Ascending aorta (tissue), 2 donors: Measurements from ENCODE around the gene COQ3. TPM values are rescaled to one million over a fixed set of nuclear protein-coding genes. Genes with fewer than 3 reads are reported as not detected.

Experiments
- DNase-seq, 2 donors: peaks; one replicate each; pipeline ENCODE4 v3.0.0-alpha.2; 2019; ENCODE audit warnings: low spot score in 2 of 2
- H3K27ac ChIP-seq, 2 donors: fragments of 200-600 bp; sonication (generic); one replicate each; pipeline ENCODE4 v1.5.1; 2016 to 2017; ENCODE audit warnings: mild to moderate bottlenecking in 1 of 2
- H3K27me3 ChIP-seq: fragments of 200-600 bp; sonication (generic); one replicate; pipeline ENCODE4 v1.5.1; 2017
- H3K36me3 ChIP-seq, 2 donors: fragments of 200-600 bp; sonication (generic); one replicate each; pipeline ENCODE4 v1.5.1; 2016
- H3K4me1 ChIP-seq, 2 donors: fragments of 200-600 bp; sonication (generic); one replicate each; pipeline ENCODE4 v1.5.1; 2016 to 2017; ENCODE audit warnings: mild to moderate bottlenecking in 1 of 2
- H3K4me3 ChIP-seq, 2 donors: fragments of 200-600 bp; sonication (generic); one replicate each; pipeline ENCODE4 v1.5.1; 2016 to 2017; ENCODE audit warnings: mild to moderate bottlenecking in 1 of 2
- H3K9me3 ChIP-seq, 2 donors: fragments of 200-600 bp; sonication (generic); one replicate each; pipeline ENCODE4 v1.5.1; 2016
- intact Hi-C: fragments of 100-400 bp; cut with DNase I; formaldehyde crosslinking; loops from one replicate; pipeline ENCODE4 v1.15.1; 2023
- total RNA-seq: library from RNA; depleted of rRNA; stranded (reverse); fragments of >200 nt; gene quantifications from one replicate; pipeline ENCODE4 v1.1.0, GENCODE V29; 2016
- TF ChIP-seq, protein P1 (sequence below), 3 experiments: fragments of 200-600 bp in 2 of 3; fragments of 450-650 bp in 1 of 3; sonication (generic) in 2 of 3; IDR thresholded peaks; one replicate each; pipeline ENCODE4 v1.5.1; 2016 to 2019; ENCODE audit warnings: antibody characterized with exemption in 3 of 3, mild to moderate bottlenecking in 1 of 3, moderate library complexity in 1 of 3

The COQ3 gene, protein sequence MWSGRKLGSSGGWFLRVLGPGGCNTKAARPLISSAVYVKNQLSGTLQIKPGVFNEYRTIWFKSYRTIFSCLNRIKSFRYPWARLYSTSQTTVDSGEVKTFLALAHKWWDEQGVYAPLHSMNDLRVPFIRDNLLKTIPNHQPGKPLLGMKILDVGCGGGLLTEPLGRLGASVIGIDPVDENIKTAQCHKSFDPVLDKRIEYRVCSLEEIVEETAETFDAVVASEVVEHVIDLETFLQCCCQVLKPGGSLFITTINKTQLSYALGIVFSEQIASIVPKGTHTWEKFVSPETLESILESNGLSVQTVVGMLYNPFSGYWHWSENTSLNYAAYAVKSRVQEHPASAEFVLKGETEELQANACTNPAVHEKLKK
- 1.7 TPM for total RNA-seq

DNA sequence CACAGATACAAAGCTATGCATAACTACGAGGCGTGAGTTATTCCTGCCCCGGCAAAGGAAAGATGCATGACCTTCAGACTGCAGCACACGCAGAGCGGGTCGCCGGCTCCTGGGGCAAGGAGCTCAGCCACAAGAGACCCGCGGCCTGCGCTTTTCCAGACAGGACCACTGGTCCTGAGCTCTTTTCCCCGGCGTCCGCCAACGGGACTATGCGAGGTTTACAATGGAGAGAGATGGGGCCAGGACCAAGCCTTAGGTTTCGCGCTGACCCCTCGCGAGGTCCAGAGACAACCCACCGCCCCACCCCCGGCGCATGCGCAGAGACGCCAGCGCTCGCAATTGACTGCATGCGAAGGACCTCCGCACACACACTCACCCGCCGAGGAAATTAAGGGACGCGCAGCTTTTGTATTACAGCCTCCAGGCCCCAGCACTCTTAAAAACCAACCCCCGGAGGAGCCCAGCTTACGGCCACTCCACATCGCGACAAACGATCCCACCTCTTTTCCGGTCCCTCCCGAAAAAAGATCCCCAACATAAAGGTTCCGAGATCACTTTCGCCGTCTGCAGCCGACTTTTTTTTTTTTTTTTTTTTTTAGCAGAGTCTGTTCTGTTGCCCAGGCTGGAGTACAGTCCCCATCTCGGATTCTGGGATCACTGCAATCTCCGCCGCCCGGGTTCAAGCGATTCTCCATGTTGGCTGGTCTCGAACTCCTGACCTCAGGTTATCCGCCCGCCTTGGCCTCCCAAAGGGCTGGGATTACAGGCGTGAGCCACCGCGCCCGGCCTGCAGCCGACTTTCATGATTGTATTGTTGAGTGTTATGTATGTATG is at the start of gene COQ3:
TSS of gene COQ3 (minus strand) at position 498 of the 834 bp plus-strand sequence. CDS start at position 482, 16 bp downstream.
- DNase-seq = peak in 1 of 2 donors; percentile 79
- no peaks in the 10 kb centered on the region for H3K27me3 ChIP-seq
- intact Hi-C loops = loop anchor here (5.0 kb wide), 3 partner anchors 33 to 62 kb away; partner anchors contain the start of gene PNISR
- H3K9me3 ChIP-seq = no peaks in the 10 kb centered on the region
- H3K4me1 ChIP-seq = no peaks in the 10 kb centered on the region
- H3K36me3 ChIP-seq = peaks cover under 1 to 5% of the 10 kb centered on the region in 2 donors
- peak within 1 kb of the TSS; percentile 82 to 92 for H3K27ac ChIP-seq
- TF ChIP-seq, protein P1, sequence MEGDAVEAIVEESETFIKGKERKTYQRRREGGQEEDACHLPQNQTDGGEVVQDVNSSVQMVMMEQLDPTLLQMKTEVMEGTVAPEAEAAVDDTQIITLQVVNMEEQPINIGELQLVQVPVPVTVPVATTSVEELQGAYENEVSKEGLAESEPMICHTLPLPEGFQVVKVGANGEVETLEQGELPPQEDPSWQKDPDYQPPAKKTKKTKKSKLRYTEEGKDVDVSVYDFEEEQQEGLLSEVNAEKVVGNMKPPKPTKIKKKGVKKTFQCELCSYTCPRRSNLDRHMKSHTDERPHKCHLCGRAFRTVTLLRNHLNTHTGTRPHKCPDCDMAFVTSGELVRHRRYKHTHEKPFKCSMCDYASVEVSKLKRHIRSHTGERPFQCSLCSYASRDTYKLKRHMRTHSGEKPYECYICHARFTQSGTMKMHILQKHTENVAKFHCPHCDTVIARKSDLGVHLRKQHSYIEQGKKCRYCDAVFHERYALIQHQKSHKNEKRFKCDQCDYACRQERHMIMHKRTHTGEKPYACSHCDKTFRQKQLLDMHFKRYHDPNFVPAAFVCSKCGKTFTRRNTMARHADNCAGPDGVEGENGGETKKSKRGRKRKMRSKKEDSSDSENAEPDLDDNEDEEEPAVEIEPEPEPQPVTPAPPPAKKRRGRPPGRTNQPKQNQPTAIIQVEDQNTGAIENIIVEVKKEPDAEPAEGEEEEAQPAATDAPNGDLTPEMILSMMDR (IDR thresholded peaks at IDR 0.05) = no peak
- H3K4me3 ChIP-seq = peak within 1 kb of the TSS; percentile 76 to 98

DNA sequence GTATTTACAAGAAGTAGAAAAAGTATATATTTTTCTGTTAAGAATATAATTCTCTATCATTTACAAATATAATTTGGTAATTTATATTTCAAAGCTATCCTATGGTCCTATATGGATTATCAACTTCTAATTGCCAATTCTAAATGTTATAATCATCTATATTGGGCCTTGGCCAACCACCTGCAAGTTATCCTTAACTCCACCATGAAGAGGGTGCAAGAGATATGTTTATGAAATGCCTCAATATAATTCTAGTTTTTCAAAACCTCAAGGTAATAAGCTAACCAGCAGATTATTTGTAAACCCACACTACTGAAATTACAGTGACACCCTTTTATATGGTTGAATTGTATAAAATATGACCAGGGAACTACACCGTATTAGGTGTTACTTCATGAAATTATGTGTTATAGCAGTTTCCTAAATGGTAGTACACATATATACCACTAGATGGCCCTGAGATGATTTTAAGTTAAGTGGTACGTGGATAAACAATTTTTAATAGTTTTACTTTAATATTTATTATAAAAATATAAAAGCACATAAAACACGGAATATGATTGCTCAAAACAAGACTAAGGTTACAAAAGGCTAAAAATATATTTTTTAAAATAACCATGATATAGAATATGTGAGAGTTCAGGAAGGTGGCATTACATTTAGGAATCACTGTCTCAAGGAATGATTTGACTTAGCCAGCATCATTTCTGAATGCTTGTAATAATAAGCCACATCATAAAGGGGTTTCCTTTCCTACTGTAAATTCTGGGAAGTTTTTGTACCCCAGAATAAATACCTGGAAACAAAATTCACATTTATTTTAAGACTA is 40.9 kb upstream of the COQ3 start:
- peaks cover 0 to 5% of the 10 kb centered on the region in 2 donors for H3K36me3 ChIP-seq
- H3K27me3 ChIP-seq = no peaks in the 10 kb centered on the region
- no peak overlapping the region for H3K27ac ChIP-seq
- TF ChIP-seq, protein P1 (IDR thresholded peaks at IDR 0.05) = peak; percentile 18 to 65 (median 63)
- no peaks in the 10 kb centered on the region for H3K4me1 ChIP-seq
- no peaks in the 10 kb centered on the region for H3K9me3 ChIP-seq
- DNase-seq = no peak
- intact Hi-C loops = no loop called here
- H3K4me3 ChIP-seq = no peak overlapping the region

DNA sequence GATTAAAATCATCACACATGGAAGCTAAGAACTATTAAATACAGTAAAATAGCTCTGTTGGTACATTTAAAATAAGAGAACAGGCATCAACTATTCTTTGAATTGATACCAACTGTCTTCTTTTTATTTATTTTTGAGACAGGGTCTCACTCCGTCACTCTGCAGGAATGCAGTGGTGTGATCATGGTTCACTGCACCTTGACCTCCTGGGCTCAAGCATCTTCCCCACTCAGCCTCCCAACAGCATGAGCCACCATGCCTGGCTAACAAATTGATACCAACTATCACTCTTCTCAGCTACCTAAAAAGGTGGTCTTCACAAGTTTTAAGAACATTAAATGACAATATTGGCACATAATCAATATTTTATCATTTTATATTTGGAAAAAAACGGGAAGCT is 38.9 kb upstream of the COQ3 start:
- Histone ChIP-seq H3K27me3 (no peaks in the 10 kb centered on the region), H3K36me3 (peaks cover 0 to 5% of the 10 kb centered on the region in 2 donors), H3K4me3 (no peak overlapping the region), H3K9me3 (no peaks in the 10 kb centered on the region), H3K27ac (no peak overlapping the region), H3K4me1 (no peaks in the 10 kb centered on the region)
- intact Hi-C loops = no loop called here
- TF ChIP-seq, protein P1 (IDR thresholded peaks at IDR 0.05) = no peak
- no peak for DNase-seq

DNA sequence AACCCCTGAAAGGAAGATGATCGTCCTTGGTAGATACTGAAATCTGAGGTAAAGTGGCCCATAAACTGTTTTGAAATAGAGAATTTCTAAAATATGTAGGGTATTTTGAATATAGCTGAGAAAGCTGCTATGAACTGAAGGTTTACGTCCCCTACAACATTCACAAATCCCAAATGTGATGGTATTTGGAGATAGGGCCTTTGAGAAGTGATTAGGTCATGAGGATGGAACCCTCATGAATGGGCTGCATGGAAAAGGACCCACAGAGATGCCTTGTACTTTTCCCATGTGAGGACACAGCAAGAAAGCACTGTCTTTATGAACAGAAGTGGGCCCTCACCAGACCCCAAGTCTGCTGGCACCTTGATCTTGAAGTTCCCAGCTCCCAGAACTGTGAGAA is 37.9 kb upstream of the COQ3 start:
- TF ChIP-seq, protein P1 (IDR thresholded peaks at IDR 0.05) = no peak
- Histone ChIP-seq H3K4me3 (no peak overlapping the region), H3K27ac (no peak overlapping the region), H3K4me1 (peaks cover 0 to 4% of the 10 kb centered on the region in 2 donors), H3K27me3 (no peaks in the 10 kb centered on the region), H3K36me3 (peaks cover 0 to 5% of the 10 kb centered on the region in 2 donors), H3K9me3 (no peaks in the 10 kb centered on the region)
- intact Hi-C loops = no loop called here
- no peak for DNase-seq

DNA sequence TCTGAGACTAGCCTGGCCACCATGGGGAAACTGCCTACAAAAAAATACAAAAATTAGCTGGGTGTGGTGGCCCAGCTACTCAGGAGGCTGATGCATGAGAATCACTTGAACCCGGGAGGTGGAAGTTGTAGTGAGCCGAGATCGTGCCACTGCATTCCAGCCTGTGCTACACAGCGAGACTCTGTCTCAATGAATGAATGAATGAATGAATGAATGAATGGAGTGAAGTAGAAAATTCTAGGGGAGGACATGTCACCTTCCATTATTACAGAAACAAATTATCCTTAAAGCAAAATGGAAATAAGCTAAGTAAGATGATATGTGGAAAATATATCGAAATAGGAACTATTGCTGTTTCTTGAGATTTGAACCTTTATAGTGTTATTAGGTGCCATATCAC is 34.0 kb upstream of the COQ3 start:
- Histone ChIP-seq H3K9me3 (no peaks in the 10 kb centered on the region), H3K4me3 (peak overlapping the region in 1 of 2 donors; percentile 89), H3K4me1 (peaks cover 3 to 20% of the 10 kb centered on the region in 2 donors), H3K36me3 (peaks cover 0 to 5% of the 10 kb centered on the region in 2 donors), H3K27ac (no peak overlapping the region), H3K27me3 (no peaks in the 10 kb centered on the region)
- intact Hi-C loops = loop anchor here (5.0 to 10.0 kb wide), 2 partner anchors 36 to 483 kb away; partner anchors contain the start of genes COQ3 and FBXL4
- DNase-seq = no peak
- TF ChIP-seq, protein P1 (IDR thresholded peaks at IDR 0.05) = no peak
